ENCODE measurements around the gene ARL6IP4. TPM values are rescaled to one million over a fixed set of nuclear protein-coding genes. Genes with fewer than 3 reads are reported as not detected.

ARL6IP4 gene
- total RNA-seq, 2 donors from 2014 or later, result 146 to 212 TPM

GRCh38 chr12:123030686-123031085 is 50.2 kb downstream of the ARL6IP4 start:
- Mint-ChIP-seq H3K27ac (no peak overlapping the region), H3K4me3 (no peak overlapping the region), H3K36me3 (no peaks in the 10 kb centered on the region), H3K9me3 (no peaks in the 10 kb centered on the region), H3K4me1 (ENCODE audit: low read depth in 2 of 2) (peaks cover 9 to 21% of the 10 kb centered on the region in 2 donors), H3K27me3 (no peaks in the 10 kb centered on the region)
- DNase-seq (ENCODE audit: low spot score) (no peak), ATAC-seq (no peak)

GRCh38 chr12:123031171-123031845 is 50.8 kb downstream of the ARL6IP4 start:
- no peak for ATAC-seq
- H3K36me3 Mint-ChIP-seq, result no peaks in the 10 kb centered on the region
- DNase-seq (ENCODE audit: low spot score), result no peak
- no peaks in the 10 kb centered on the region for H3K27me3 Mint-ChIP-seq
- no peaks in the 10 kb centered on the region for H3K9me3 Mint-ChIP-seq
- H3K27ac Mint-ChIP-seq, result no peak overlapping the region
- no peak overlapping the region for H3K4me3 Mint-ChIP-seq
- peaks cover 9 to 21% of the 10 kb centered on the region in 2 donors for H3K4me1 Mint-ChIP-seq (ENCODE audit: low read depth in 2 of 2)

Other genes starting within 250 kb of the ARL6IP4 start
- not detected for gene HCAR1, start 249.8 kb upstream of the ARL6IP4 start, total RNA-seq
- 10 to 100 TPM; 51.8 to 56.7 TPM for gene DENR, start 227.9 kb upstream of the ARL6IP4 start, total RNA-seq
- gene CCDC62, start 206.1 kb upstream of the ARL6IP4 start, total RNA-seq, result under 1 TPM; 0.50 TPM
- gene HIP1R, start 145.2 kb upstream of the ARL6IP4 start, total RNA-seq, result 10 to 100 TPM; 14.8 to 48.9 TPM
- gene VPS37B, start 84.6 kb upstream of the ARL6IP4 start, total RNA-seq, result 10 to 100 TPM; 42.6 to 46.9 TPM
- 1 to 10 TPM; 4.5 to 6.3 TPM for gene ABCB9, start 14.2 kb upstream of the ARL6IP4 start, total RNA-seq
- gene OGFOD2, start 5.4 kb upstream of the ARL6IP4 start, total RNA-seq, result 10 to 100 TPM; 19.1 to 36.8 TPM
- 1 to 10 TPM; 2.0 to 3.1 TPM for gene PITPNM2, start 170.4 kb downstream of the ARL6IP4 start, total RNA-seq

Data from natural killer cell treated with Interleukin-12 subunit alpha and Interleukin-12 subunit beta and Interleukin-15 and Interleukin-18, amount 100 ng/mL, for 72 hours (primary cell).